ENCODE data around the gene EGFLAM.

EGFLAM gene

GRCh38 chr5:38267372-38267771 lies 9.0 kb downstream of the EGFLAM start:
- DNase-seq = no peak

- no peak for DNase-seq
Measured at GRCh38 chr5:38273626-38274025, 15.3 kb downstream of the EGFLAM start.

- no peak for DNase-seq
Measured at GRCh38 chr5:38274370-38274769, 16.0 kb downstream of the EGFLAM start.

- DNase-seq = no peak
Measured at GRCh38 chr5:38284384-38284783, 26.0 kb downstream of the EGFLAM start.

- no peak for DNase-seq
Measured at GRCh38 chr5:38285226-38285625, 26.9 kb downstream of the EGFLAM start.

GRCh38 chr5:38286002-38286401 lies 27.6 kb downstream of the EGFLAM start:
- no peak for DNase-seq

GRCh38 chr5:38287124-38287523 lies 28.8 kb downstream of the EGFLAM start:
- no peak for DNase-seq

- DNase-seq = no peak
Measured at GRCh38 chr5:38289457-38289856, 31.1 kb downstream of the EGFLAM start.

GRCh38 chr5:38290028-38290653 lies 31.8 kb downstream of the EGFLAM start:
- no peak for DNase-seq

- no peak for DNase-seq
Measured at GRCh38 chr5:38291355-38291754, 33.0 kb downstream of the EGFLAM start.

- DNase-seq = no peak
Measured at GRCh38 chr5:38292228-38292627, 33.9 kb downstream of the EGFLAM start.

- no peak for DNase-seq
Measured at GRCh38 chr5:38295751-38296150, 37.4 kb downstream of the EGFLAM start.

GRCh38 chr5:38297830-38298608 lies 39.7 kb downstream of the EGFLAM start:
- DNase-seq = no peak

- DNase-seq = no peak
Measured at GRCh38 chr5:38299585-38299984, 41.2 kb downstream of the EGFLAM start.

GRCh38 chr5:38305148-38305547 lies 46.8 kb downstream of the EGFLAM start:
- no peak for DNase-seq

GRCh38 chr5:38307845-38308244 lies 49.5 kb downstream of the EGFLAM start:
- no peak for DNase-seq

- DNase-seq = no peak
Measured at GRCh38 chr5:38316544-38317224, 58.3 kb downstream of the EGFLAM start.

- no peak for DNase-seq
Measured at GRCh38 chr5:38317868-38318267, 59.5 kb downstream of the EGFLAM start.

- DNase-seq = no peak
Measured at GRCh38 chr5:38319491-38319890, 61.1 kb downstream of the EGFLAM start.

- no peak for DNase-seq
Measured at GRCh38 chr5:38321978-38322377, 63.6 kb downstream of the EGFLAM start.

- no peak for DNase-seq
Measured at GRCh38 chr5:38323645-38324295, 65.4 kb downstream of the EGFLAM start.

GRCh38 chr5:38329132-38329715 lies 70.9 kb downstream of the EGFLAM start:
- DNase-seq = no peak

- DNase-seq = no peak
Measured at GRCh38 chr5:38330207-38330606, 71.8 kb downstream of the EGFLAM start.

All from activated effector memory CD4-positive, alpha-beta T cell treated with anti-CD3 and anti-CD28 coated beads, Interleukin-2, amount 50 U/mL, for 16 hours (primary cell).